Left ventricle myocardium inferior (tissue), 1 donor: Measurements from ENCODE around the gene RSRC1. TPM values are rescaled to one million over a fixed set of nuclear protein-coding genes. Genes with fewer than 3 reads are reported as not detected.

Source experiments
- DNase-seq: peaks from one replicate; pipeline ENCODE4 v3.0.0-alpha.2; 2020
- H3K27ac ChIP-seq: fragments of 200-600 bp; replicated peaks from 2 replicates; pipeline ENCODE4 v1.8.0; 2021
- H3K27me3 ChIP-seq: fragments of 200-600 bp; 2 replicates; pipeline ENCODE4 v1.8.0; 2021; ENCODE audit warnings: low read depth
- H3K36me3 ChIP-seq: fragments of 200-600 bp; 2 replicates; pipeline ENCODE4 v1.8.0; 2021
- H3K4me1 ChIP-seq: fragments of 200-600 bp; 2 replicates; pipeline ENCODE4 v1.8.0; 2021
- H3K4me3 ChIP-seq: fragments of 200-600 bp; 2 replicates; pipeline ENCODE4 v1.8.0; 2021; ENCODE audit warnings: mild to moderate bottlenecking, moderate library complexity
- H3K9me3 ChIP-seq: fragments of 200-600 bp; replicated peaks from 2 replicates; pipeline ENCODE4 v1.8.0; 2021
- intact Hi-C: fragments of 100-400 bp; cut with micrococcal nuclease; formaldehyde crosslinking; loops from one replicate; pipeline ENCODE4 v1.11.0; 2022
- total RNA-seq: library from RNA; stranded (reverse); fragmentation: NEBNext Ultra II Directional; extraction: Animal tissue kit (Norgen Biotek cat#: 25700); gene quantifications from one replicate; pipeline ENCODE4 v1.2.1, GENCODE V29; 2021
- TF ChIP-seq, protein P1 (sequence below): fragments of 200-600 bp; IDR thresholded peaks from 2 replicates; pipeline ENCODE4 v1.8.0; 2021; ENCODE audit warnings: antibody characterized with exemption, mild to moderate bottlenecking, borderline replicate concordance
- donor health status: DM: no; HTN: yes; CAD: no; lungs with severe emphysema.

The RSRC1 gene
- total RNA-seq, 1 donor from 2014 or later: 19.1 TPM

DNA sequence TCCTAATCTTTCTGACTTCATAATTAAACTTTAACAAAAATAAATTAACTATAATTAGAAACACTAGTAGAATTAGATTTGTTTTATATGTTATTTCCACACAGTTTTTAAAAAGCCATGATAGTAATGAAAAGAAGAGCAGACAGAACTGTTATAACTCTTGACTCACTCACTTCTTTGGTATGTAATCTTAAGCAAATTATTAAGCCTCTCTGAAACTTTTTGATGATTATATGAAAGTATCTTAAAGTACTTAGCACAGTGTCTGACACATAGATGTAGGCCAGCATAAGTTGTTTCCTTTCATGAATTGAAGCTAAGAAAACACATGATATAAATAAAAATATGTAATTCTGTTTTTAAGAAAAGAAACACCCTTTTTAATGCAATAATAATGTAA lies 337.5 kb downstream of the RSRC1 start:
- H3K36me3 ChIP-seq: no peaks in the 10 kb centered on the region
- DNase-seq: no peak
- H3K4me3 ChIP-seq: no peak overlapping the region
- H3K9me3 ChIP-seq: peaks cover 6% of the 10 kb centered on the region
- no peaks in the 10 kb centered on the region for H3K4me1 ChIP-seq
- TF ChIP-seq, protein P1, sequence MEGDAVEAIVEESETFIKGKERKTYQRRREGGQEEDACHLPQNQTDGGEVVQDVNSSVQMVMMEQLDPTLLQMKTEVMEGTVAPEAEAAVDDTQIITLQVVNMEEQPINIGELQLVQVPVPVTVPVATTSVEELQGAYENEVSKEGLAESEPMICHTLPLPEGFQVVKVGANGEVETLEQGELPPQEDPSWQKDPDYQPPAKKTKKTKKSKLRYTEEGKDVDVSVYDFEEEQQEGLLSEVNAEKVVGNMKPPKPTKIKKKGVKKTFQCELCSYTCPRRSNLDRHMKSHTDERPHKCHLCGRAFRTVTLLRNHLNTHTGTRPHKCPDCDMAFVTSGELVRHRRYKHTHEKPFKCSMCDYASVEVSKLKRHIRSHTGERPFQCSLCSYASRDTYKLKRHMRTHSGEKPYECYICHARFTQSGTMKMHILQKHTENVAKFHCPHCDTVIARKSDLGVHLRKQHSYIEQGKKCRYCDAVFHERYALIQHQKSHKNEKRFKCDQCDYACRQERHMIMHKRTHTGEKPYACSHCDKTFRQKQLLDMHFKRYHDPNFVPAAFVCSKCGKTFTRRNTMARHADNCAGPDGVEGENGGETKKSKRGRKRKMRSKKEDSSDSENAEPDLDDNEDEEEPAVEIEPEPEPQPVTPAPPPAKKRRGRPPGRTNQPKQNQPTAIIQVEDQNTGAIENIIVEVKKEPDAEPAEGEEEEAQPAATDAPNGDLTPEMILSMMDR: no peak
- no peak overlapping the region for H3K27ac ChIP-seq
- H3K27me3 ChIP-seq: no peaks in the 10 kb centered on the region
- intact Hi-C loops: no loop called here

DNA sequence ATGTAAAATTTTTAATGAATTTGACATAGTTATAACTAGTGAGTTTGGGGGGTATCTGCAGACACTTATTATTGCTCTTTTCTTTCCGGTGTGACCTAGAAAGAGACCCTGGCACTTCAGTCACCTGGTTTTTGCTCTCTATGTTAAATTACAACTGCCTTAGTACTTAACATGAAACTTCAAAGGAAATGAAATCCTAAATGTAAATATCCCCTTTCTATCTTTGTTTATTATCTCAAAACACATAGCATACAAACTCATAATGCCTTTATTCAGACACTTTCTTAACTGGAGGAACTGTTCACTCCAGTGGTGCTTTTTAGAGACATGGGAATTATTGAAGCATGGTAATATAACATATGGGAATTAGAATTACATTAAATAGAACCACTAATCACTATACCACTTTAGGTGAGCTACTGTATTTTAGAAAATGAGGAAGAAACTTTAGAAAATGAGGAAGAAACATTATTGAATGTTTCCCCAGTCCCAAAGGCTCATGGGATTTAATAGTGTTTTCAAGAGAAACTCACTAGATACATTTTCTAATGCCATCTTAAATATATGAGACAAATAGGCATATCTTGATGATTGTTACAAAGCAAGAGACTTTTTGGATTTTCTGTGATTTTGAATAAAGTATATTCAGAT lies 341.6 kb downstream of the RSRC1 start:
- intact Hi-C loops: no loop called here
- TF ChIP-seq, protein P1: no peak
- Histone ChIP-seq H3K27ac (no peak overlapping the region), H3K36me3 (no peaks in the 10 kb centered on the region), H3K4me1 (no peaks in the 10 kb centered on the region), H3K27me3 (no peaks in the 10 kb centered on the region), H3K9me3 (no peaks in the 10 kb centered on the region), H3K4me3 (no peak overlapping the region)
- no peak for DNase-seq

DNA sequence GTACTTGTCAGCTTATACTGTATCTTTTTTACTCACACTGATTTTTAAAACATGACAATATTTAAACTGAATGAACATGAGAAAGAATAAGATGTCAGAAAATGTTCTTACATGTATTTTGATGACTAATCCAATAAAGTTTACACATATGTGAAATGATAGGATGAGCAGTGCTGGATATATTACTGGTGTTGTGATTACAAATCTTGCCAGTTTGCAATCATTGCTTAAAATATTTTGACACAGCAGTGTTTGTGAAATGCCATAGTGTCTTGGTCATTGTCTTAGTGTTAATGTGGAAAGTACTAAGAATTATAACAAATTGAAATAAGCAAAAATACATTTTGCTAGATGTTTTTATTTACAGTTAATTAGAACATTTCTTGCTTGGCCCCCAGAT lies 342.4 kb downstream of the RSRC1 start:
- no peaks in the 10 kb centered on the region for H3K27me3 ChIP-seq
- no peaks in the 10 kb centered on the region for H3K9me3 ChIP-seq
- H3K36me3 ChIP-seq: no peaks in the 10 kb centered on the region
- H3K4me3 ChIP-seq: no peak overlapping the region
- TF ChIP-seq, protein P1: no peak
- H3K4me1 ChIP-seq: no peaks in the 10 kb centered on the region
- intact Hi-C loops: no loop called here
- DNase-seq: no peak
- no peak overlapping the region for H3K27ac ChIP-seq

DNA sequence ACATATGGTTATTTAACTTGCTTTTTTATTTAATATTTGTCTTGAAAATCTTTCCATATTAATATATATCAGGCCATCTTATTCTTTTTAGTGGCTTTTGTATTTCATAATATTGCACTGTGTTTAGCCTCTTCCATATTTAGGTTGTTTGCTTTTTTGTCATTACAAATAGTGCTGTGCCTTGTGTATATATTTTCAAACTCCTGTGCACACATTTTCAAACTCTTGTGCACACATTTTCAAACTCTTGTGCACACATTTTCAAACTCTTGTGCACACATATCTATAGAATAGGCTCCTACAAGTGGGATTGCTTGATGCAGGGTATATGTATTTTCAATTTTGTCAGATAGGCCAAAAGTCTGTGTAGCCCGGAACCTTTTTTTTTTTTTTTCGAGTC lies 343.1 kb downstream of the RSRC1 start:
- Histone ChIP-seq H3K27me3 (no peaks in the 10 kb centered on the region), H3K9me3 (no peaks in the 10 kb centered on the region), H3K36me3 (no peaks in the 10 kb centered on the region), H3K4me3 (no peak overlapping the region), H3K4me1 (no peaks in the 10 kb centered on the region), H3K27ac (no peak overlapping the region)
- TF ChIP-seq, protein P1: no peak
- no peak for DNase-seq
- intact Hi-C loops: no loop called here

DNA sequence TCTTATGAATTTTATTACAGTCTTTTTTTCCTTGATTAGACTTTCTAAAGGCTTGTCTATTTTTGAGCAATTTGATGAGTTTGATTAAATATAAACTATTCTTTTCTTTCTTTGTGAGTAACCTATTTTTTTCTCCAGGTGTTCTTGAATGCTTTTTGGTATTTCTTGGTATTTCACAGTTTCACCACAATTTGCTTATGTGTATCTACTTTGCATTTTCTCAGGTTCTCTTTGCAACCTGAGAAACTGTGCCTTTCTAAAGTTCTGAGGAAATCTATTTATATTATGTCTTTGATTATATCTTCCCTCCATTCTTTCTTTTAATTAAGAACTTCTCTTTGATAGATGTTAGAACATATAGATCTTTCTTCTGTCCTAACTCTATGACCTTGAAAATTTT lies 344.0 kb downstream of the RSRC1 start:
- Histone ChIP-seq H3K9me3 (no peaks in the 10 kb centered on the region), H3K36me3 (no peaks in the 10 kb centered on the region), H3K27me3 (no peaks in the 10 kb centered on the region), H3K4me1 (no peaks in the 10 kb centered on the region), H3K27ac (no peak overlapping the region), H3K4me3 (no peak overlapping the region)
- intact Hi-C loops: no loop called here
- TF ChIP-seq, protein P1: no peak
- DNase-seq: no peak

DNA sequence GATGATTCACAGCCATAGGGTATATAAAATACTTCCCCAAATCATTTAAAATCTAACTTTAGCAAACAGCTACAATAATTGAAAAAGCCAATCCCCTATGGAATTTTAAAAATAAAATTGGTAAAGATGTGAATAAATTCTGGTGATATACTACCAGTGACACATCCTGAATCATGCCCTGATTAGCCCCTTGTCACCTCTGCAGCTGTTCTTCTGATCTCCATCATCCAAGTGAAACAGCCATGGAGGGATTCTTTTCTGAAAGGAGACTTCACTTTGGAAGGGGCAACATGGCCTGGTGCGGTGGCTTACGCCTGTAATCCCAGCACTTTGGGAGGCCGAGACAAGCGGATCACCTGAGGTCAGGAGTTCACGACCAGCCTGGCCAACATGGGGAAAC lies 345.5 kb downstream of the RSRC1 start:
- Histone ChIP-seq H3K36me3 (no peaks in the 10 kb centered on the region), H3K9me3 (no peaks in the 10 kb centered on the region), H3K4me1 (no peaks in the 10 kb centered on the region), H3K27ac (no peak overlapping the region), H3K27me3 (no peaks in the 10 kb centered on the region), H3K4me3 (no peak overlapping the region)
- no peak for DNase-seq
- TF ChIP-seq, protein P1: no peak
- intact Hi-C loops: no loop called here
